Left ventricle myocardium inferior (tissue), 1 donor: ENCODE results near the gene CDH4. TPM values are rescaled to one million over a fixed set of nuclear protein-coding genes. Genes with fewer than 3 reads are reported as not detected.

Source experiments
- DNase-seq: peaks from one replicate; pipeline ENCODE4 v3.0.0-alpha.2; 2020
- H3K27ac ChIP-seq: fragments of 200-600 bp; replicated peaks from 2 replicates; pipeline ENCODE4 v1.8.0; 2021
- H3K27me3 ChIP-seq: fragments of 200-600 bp; 2 replicates; pipeline ENCODE4 v1.8.0; 2021; ENCODE audit warnings: low read depth
- H3K36me3 ChIP-seq: fragments of 200-600 bp; 2 replicates; pipeline ENCODE4 v1.8.0; 2021
- H3K4me1 ChIP-seq: fragments of 200-600 bp; 2 replicates; pipeline ENCODE4 v1.8.0; 2021
- H3K4me3 ChIP-seq: fragments of 200-600 bp; 2 replicates; pipeline ENCODE4 v1.8.0; 2021; ENCODE audit warnings: mild to moderate bottlenecking, moderate library complexity
- H3K9me3 ChIP-seq: fragments of 200-600 bp; replicated peaks from 2 replicates; pipeline ENCODE4 v1.8.0; 2021
- intact Hi-C: fragments of 100-400 bp; cut with micrococcal nuclease; formaldehyde crosslinking; loops from one replicate; pipeline ENCODE4 v1.11.0; 2022
- total RNA-seq: library from RNA; stranded (reverse); fragmentation: NEBNext Ultra II Directional; extraction: Animal tissue kit (Norgen Biotek cat#: 25700); gene quantifications from one replicate; pipeline ENCODE4 v1.2.1, GENCODE V29; 2021
- TF ChIP-seq, protein P1 (sequence below): fragments of 200-600 bp; IDR thresholded peaks from 2 replicates; pipeline ENCODE4 v1.8.0; 2021; ENCODE audit warnings: antibody characterized with exemption, mild to moderate bottlenecking, borderline replicate concordance
- donor health status: DM: no; HTN: yes; CAD: no; lungs with severe emphysema.

Gene CDH4
- total RNA-seq, 1 donor from 2014 or later, result 0.05 TPM

GRCh38 chr20:61965606-61966491 lies 713.8 kb downstream of the CDH4 start:
- Histone ChIP-seq H3K4me3 (no peak overlapping the region), H3K36me3 (no peaks in the 10 kb centered on the region), H3K27ac (no peak overlapping the region), H3K9me3 (no peaks in the 10 kb centered on the region), H3K4me1 (no peaks in the 10 kb centered on the region), H3K27me3 (peaks cover 40% of the 10 kb centered on the region)
- TF ChIP-seq, protein P1, sequence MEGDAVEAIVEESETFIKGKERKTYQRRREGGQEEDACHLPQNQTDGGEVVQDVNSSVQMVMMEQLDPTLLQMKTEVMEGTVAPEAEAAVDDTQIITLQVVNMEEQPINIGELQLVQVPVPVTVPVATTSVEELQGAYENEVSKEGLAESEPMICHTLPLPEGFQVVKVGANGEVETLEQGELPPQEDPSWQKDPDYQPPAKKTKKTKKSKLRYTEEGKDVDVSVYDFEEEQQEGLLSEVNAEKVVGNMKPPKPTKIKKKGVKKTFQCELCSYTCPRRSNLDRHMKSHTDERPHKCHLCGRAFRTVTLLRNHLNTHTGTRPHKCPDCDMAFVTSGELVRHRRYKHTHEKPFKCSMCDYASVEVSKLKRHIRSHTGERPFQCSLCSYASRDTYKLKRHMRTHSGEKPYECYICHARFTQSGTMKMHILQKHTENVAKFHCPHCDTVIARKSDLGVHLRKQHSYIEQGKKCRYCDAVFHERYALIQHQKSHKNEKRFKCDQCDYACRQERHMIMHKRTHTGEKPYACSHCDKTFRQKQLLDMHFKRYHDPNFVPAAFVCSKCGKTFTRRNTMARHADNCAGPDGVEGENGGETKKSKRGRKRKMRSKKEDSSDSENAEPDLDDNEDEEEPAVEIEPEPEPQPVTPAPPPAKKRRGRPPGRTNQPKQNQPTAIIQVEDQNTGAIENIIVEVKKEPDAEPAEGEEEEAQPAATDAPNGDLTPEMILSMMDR, result no peak
- intact Hi-C loops, result no loop called here
- DNase-seq, result no peak

DNA sequence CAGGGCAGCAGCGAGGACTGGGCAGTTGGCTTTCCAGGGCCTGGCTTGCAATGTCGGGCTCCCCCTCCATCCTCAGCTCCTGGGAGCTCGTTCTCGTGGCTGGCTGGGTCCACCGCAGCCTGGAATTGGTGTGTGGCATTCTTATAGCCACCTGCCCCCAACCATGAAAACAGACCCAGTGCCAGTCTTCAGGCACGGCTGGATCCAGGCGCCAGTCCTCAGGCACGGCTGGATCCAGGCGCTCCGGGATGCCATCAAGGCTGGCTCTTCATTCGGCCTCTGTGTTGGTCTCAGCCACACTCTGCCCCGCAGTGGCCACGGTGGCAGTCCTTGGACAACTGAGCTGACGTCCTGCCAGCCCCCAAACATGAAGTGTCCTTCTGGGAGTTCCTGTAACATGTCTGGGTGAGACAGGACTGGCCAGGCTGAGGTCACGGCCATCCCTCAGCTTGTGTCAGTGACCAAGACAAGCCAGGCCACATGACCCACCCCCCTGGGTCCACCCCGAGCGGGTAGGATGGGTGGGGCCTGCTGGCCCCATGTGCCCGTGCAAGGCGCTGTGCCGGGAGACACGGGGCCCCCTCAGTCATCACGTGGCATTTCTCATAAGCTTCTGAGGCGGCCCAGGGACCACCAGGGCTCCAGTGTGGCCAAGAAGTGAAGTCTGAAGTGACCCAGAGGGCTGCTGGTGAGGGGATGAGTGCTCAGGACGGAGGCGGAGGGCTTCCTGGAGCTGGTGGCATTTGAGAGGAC lies 714.6 kb downstream of the CDH4 start:
- DNase-seq, result no peak

GRCh38 chr20:61967300-61967699 lies 715.2 kb downstream of the CDH4 start:
- intact Hi-C loops, result no loop called here

More for the DNA sequence above, 714.6 kb downstream of the CDH4 start:
- Histone ChIP-seq H3K9me3 (no peaks in the 10 kb centered on the region), H3K27me3 (peaks cover 40% of the 10 kb centered on the region), H3K36me3 (peaks cover 2% of the 10 kb centered on the region), H3K27ac (no peak overlapping the region), H3K4me3 (no peak overlapping the region), H3K4me1 (no peaks in the 10 kb centered on the region)
- TF ChIP-seq, protein P1, result no peak
- intact Hi-C loops, result no loop called here

DNA sequence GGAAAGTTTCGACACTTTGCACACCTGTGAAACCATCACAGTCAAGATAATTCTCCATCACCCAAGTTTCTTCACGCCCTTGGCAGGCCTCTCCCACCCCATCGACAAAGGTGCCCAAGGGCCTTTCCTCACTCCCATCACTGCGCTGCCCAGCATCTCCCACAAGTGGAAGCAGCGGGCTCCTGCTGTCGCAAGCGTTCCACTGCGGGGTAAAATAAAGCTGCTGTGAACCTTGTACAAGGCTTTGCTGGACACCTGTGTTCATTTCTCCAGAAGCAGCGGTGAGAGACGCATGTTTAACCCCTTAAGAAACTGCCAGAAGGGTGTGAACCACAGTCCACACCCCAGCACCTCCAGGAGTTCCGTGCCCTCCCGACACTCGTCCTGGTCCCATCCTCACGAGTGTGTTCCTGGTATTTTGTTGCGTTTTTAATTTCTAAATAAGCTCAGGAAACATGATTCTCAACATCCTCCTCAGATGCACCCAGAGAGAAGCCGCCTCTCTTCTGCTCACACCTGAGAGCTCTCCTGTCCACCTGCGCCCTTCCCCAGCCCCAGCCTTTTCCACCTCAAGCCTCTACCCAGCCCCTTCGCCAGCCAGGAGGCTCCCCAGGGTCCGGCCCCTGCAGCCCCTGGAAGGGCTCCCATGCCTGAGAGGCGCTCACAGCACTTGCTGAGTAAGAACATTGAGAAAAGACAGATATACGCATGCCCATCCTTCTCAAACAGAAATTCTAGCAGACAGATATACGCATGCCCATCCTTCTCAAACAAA lies 716.2 kb downstream of the CDH4 start:
- peaks cover under 1% of the 10 kb centered on the region for H3K4me1 ChIP-seq
- H3K27me3 ChIP-seq, result peaks cover 37% of the 10 kb centered on the region
- H3K9me3 ChIP-seq, result no peaks in the 10 kb centered on the region
- H3K36me3 ChIP-seq, result peaks cover 16% of the 10 kb centered on the region
- H3K27ac ChIP-seq, result no peak overlapping the region
- TF ChIP-seq, protein P1, result no peak
- intact Hi-C loops, result no loop called here
- no peak overlapping the region for H3K4me3 ChIP-seq
- DNase-seq, result no peak

More at GRCh38 chr20:61967300-61967699, 715.2 kb downstream of the CDH4 start:
- Histone ChIP-seq H3K4me3 (no peak overlapping the region), H3K9me3 (no peaks in the 10 kb centered on the region), H3K36me3 (peaks cover 7% of the 10 kb centered on the region), H3K27ac (no peak overlapping the region), H3K27me3 (peaks cover 40% of the 10 kb centered on the region), H3K4me1 (no peaks in the 10 kb centered on the region)
- no peak for DNase-seq
- TF ChIP-seq, protein P1, result no peak

DNA sequence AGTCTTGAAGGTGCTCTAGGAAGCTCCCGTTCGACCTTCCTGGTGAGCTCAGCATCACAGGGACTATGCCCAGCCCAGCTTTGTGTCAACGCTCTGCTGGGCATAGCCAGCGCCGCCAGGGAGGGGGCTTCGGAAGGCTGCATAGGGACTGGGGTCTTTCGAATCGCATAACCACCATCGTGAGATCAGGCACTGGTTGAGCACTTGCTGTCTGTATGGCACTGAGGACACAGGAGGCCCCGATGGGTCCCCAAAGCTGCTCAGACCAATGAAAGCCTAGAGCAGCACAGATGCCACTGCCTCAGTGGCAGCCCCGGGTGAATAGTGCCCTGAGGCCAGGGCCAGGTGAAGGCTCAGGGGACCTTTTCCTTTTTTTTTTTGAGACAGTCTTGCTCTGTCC lies 716.9 kb downstream of the CDH4 start:
- Histone ChIP-seq H3K4me1 (peaks cover 6% of the 10 kb centered on the region), H3K36me3 (peaks cover 23% of the 10 kb centered on the region), H3K9me3 (no peaks in the 10 kb centered on the region), H3K27ac (no peak overlapping the region), H3K27me3 (peaks cover 31% of the 10 kb centered on the region), H3K4me3 (no peak overlapping the region)
- TF ChIP-seq, protein P1, result no peak
- intact Hi-C loops, result no loop called here
- DNase-seq, result no peak
